Liver (tissue), 3 donors: ENCODE results near the gene SLC25A45.

Experiments
- ATF3 ChIP-seq: IDR thresholded peaks from 2 replicates; pipeline ENCODE4 v1.6.1; 2016; ENCODE audit warnings: antibody characterized with exemption
- CTCF ChIP-seq: fragments of 150-350 bp; IDR thresholded peaks from 2 replicates; pipeline ENCODE4 v1.5.1; 2017; ENCODE audit warnings: improper control_type of control experiment, low read depth, low read length; ENCODE audit not compliant: missing input control
- EGR1 ChIP-seq, 2 donors: IDR thresholded peaks; 2 replicates each; pipeline ENCODE4 v1.6.1; 2016 to 2018; ENCODE audit warnings: antibody characterized with exemption in 2 of 2, low read depth in 2 of 2
- GABPA ChIP-seq, 2 donors: IDR thresholded peaks in 1 of 2; conservative IDR thresholded peaks in 1 of 2; 2 replicates each; pipeline ENCODE4 v1.6.1; 2016; ENCODE audit warnings: antibody characterized with exemption in 2 of 2, mild to moderate bottlenecking in 1 of 2, moderate library complexity in 1 of 2
- HNF4A ChIP-seq, 2 donors: conservative IDR thresholded peaks; 2 replicates each; pipeline ENCODE4 v1.6.1; 2016; ENCODE audit warnings: antibody characterized with exemption in 2 of 2, mild to moderate bottlenecking in 2 of 2
- JUND ChIP-seq, 2 donors: IDR thresholded peaks; 2 replicates each; pipeline ENCODE4 v1.6.1; 2016; ENCODE audit warnings: antibody characterized with exemption in 2 of 2
- MAX ChIP-seq: IDR thresholded peaks from 2 replicates; pipeline ENCODE4 v1.6.1; 2016; ENCODE audit warnings: antibody characterized with exemption
- RAD21 ChIP-seq, 2 donors: IDR thresholded peaks; 2 replicates each; pipeline ENCODE4 v1.6.1; 2016; ENCODE audit warnings: antibody characterized with exemption in 2 of 2, mild to moderate bottlenecking in 2 of 2
- SP1 ChIP-seq: IDR thresholded peaks from 2 replicates; pipeline ENCODE4 v1.6.1; 2018; ENCODE audit warnings: antibody characterized with exemption, mild to moderate bottlenecking
- TAF1 ChIP-seq: conservative IDR thresholded peaks from 2 replicates; pipeline ENCODE4 v1.6.1; 2016; ENCODE audit warnings: antibody characterized with exemption, mild to moderate bottlenecking
- ZBTB33 ChIP-seq: IDR thresholded peaks from 2 replicates; pipeline ENCODE4 v1.6.1; 2016; ENCODE audit warnings: antibody characterized with exemption
- donor health status: healthy.
- donor health status: healthy.

GRCh38 chr11:65390996-65391395, 8.6 kb upstream of the SLC25A45 start:
- no peak for TF ChIP-seq CTCF
- no peak for TF ChIP-seq ATF3
- TF ChIP-seq SP1 = peak; percentile 28
- no peak for TF ChIP-seq GABPA (IDR thresholded peaks at IDR 0.05 in 1 of 2, conservative IDR thresholded peaks at IDR 0.05 in 1 of 2)
- peak in 1 of 2 donors; percentile 27 for TF ChIP-seq EGR1 (IDR thresholded peaks at IDR 0.05; ENCODE audit: low read depth in 2 of 2)
- no peak for TF ChIP-seq MAX
- TF ChIP-seq TAF1 = no peak
- no peak for TF ChIP-seq RAD21 (IDR thresholded peaks at IDR 0.05)
- TF ChIP-seq ZBTB33 = no peak
- no peak for TF ChIP-seq HNF4A (conservative IDR thresholded peaks at IDR 0.05)
- TF ChIP-seq JUND (IDR thresholded peaks at IDR 0.05) = no peak
